OCI-LY3 (cell line): ENCODE measurements around the gene RBM41.
"Not testable (repeated sequence)": the region's sequence is repeated elsewhere in the genome, so short reads cannot be mapped to it uniquely, and the experiment has no call there.

ENCODE experiments used
- H2AFZ ChIP-seq: fragments of 200-600, 300-600 bp; shearing (Covaris generic); 2 replicates; pipeline ENCODE4 v1.6.0; 2014; ENCODE audit warnings: antibody characterized with exemption, low read depth, low read length
- H3K27ac ChIP-seq: fragments of 200-600, 300-600 bp; sonication (generic); 2 replicates; pipeline ENCODE4 v1.5.1; 2014; ENCODE audit warnings: mild to moderate bottlenecking, low read length, moderate library complexity, mixed read lengths
- H3K27me3 ChIP-seq: fragments of 200-600, 300-600 bp; sonication (generic); 2 replicates; pipeline ENCODE4 v1.6.1; 2014; ENCODE audit warnings: low read depth, low read length, mixed read lengths
- H3K36me3 ChIP-seq: fragments of 200-600, 300-600 bp; sonication (generic); replicated peaks from 2 replicates; pipeline ENCODE3; 2014; ENCODE audit warnings: low read depth, low read length, mixed read lengths
- H3K4me1 ChIP-seq: fragments of 300-600, 200-600 bp; sonication (generic); 2 replicates; pipeline ENCODE4 v1.6.1; 2014; ENCODE audit warnings: low read length, mixed read lengths
- H3K4me2 ChIP-seq: fragments of 200-600, 300-600 bp; sonication (generic); 2 replicates; pipeline ENCODE4 v1.6.1; 2014; ENCODE audit warnings: low read length, mixed read lengths
- H3K4me3 ChIP-seq: fragments of 300-600, 200-600 bp; sonication (generic); 2 replicates; pipeline ENCODE4 v1.5.1; 2014; ENCODE audit warnings: antibody characterized with exemption, mild to moderate bottlenecking, low read length, moderate library complexity
- H3K79me2 ChIP-seq: fragments of 300-600, 200-600 bp; shearing (Covaris generic); 2 replicates; pipeline ENCODE4 v1.6.1; 2014; ENCODE audit warnings: mild to moderate bottlenecking, low read length, mixed read lengths
- H3K9ac ChIP-seq: fragments of 300-600, 200-600 bp; shearing (Covaris generic); 2 replicates; pipeline ENCODE4 v1.6.0; 2014; ENCODE audit warnings: mild to moderate bottlenecking, low read length, moderate library complexity
- H3K9me3 ChIP-seq: fragments of 200-600, 300-600 bp; shearing (Covaris generic); 2 replicates; pipeline ENCODE4 v1.6.1; 2014; ENCODE audit warnings: low read length, mixed read lengths; ENCODE audit not compliant: insufficient read depth
- H4K20me1 ChIP-seq: fragments of 200-600, 300-600 bp; sonication (generic); 2 replicates; pipeline ENCODE4 v1.6.1; 2016; ENCODE audit warnings: low read length, mixed read lengths; ENCODE audit not compliant: insufficient read depth
- EZH2phosphoT487 ChIP-seq: fragments of 200-600 bp; shearing (Covaris generic); IDR thresholded peaks from 2 replicates; pipeline ENCODE4 v1.6.1; 2018; ENCODE audit warnings: antibody characterized with exemption, mixed run types, low read depth
- TF ChIP-seq, protein P1 (sequence below): fragments of 200-600, 300-600 bp; sonication (generic); IDR thresholded peaks from 2 replicates; pipeline ENCODE4 v1.5.1; 2014; ENCODE audit warnings: antibody characterized with exemption, low read length, low read depth

RBM41 gene

DNA sequence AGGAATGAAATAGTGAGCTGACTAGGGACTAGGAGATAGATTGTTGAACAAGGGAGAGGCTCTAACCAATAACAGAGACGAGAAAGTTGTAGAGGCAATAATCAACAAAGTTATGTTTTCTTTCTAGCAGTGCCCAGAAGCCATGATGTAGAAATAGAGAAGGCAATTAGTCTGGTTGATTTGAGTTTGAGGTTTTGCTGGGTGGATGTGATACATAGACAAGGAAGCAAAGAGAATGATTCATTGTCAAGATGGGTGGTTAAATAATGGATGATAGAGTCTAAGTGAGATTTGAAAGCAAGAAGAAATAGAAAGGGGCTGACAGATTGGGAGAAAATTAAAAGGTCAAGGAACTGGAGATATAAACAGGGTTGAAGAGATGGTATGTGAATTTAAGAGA, 11.2 kb downstream of the RBM41 start:
- Histone ChIP-seq H3K9ac (no peak overlapping the region), H3K9me3 (no peaks in the 10 kb centered on the region), H3K79me2 (no peaks in the 10 kb centered on the region), H3K4me1 (no peaks in the 10 kb centered on the region), H4K20me1 (no peaks in the 10 kb centered on the region; the same call in 1 of the 2 replicates), H3K4me3 (no peak overlapping the region), H3K27me3 (no peaks in the 10 kb centered on the region), H3K4me2 (no peak overlapping the region), H2AFZ (no peak overlapping the region), H3K27ac (no peak overlapping the region), H3K36me3 (peaks cover 16% of the 10 kb centered on the region)
- no peak for TF ChIP-seq EZH2phosphoT487
- TF ChIP-seq, protein P1, sequence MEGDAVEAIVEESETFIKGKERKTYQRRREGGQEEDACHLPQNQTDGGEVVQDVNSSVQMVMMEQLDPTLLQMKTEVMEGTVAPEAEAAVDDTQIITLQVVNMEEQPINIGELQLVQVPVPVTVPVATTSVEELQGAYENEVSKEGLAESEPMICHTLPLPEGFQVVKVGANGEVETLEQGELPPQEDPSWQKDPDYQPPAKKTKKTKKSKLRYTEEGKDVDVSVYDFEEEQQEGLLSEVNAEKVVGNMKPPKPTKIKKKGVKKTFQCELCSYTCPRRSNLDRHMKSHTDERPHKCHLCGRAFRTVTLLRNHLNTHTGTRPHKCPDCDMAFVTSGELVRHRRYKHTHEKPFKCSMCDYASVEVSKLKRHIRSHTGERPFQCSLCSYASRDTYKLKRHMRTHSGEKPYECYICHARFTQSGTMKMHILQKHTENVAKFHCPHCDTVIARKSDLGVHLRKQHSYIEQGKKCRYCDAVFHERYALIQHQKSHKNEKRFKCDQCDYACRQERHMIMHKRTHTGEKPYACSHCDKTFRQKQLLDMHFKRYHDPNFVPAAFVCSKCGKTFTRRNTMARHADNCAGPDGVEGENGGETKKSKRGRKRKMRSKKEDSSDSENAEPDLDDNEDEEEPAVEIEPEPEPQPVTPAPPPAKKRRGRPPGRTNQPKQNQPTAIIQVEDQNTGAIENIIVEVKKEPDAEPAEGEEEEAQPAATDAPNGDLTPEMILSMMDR = no peak

DNA sequence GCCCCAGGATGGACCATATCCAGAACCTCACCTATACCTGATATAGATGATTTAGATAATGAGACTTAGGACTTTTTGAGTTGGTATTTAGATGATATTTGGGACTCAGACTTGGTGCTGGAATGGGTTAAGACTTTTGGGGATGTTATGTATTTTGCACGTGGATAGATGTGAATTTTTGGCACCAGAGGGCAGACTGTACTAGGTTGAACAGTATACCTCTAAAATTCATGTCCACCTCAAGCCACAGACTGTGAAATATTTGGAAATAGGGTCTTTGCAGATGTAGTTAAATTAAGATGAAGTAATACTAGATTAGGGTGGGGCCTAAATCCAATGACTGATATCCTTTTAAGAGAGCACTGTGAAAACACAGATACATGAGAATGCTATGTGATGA, 15.6 kb downstream of the RBM41 start:
- no peaks in the 10 kb centered on the region; the same call in 1 of the 2 replicates for H4K20me1 ChIP-seq
- no peak overlapping the region for H3K4me3 ChIP-seq
- no peak for TF ChIP-seq EZH2phosphoT487
- TF ChIP-seq, protein P1 = peak; percentile 9; the same call in 1 of the 2 replicates
- no peaks in the 10 kb centered on the region for H3K79me2 ChIP-seq
- no peak overlapping the region for H2AFZ ChIP-seq
- no peaks in the 10 kb centered on the region for H3K27me3 ChIP-seq
- H3K4me1 ChIP-seq = no peaks in the 10 kb centered on the region
- no peaks in the 10 kb centered on the region for H3K9me3 ChIP-seq
- no peak overlapping the region for H3K27ac ChIP-seq
- H3K36me3 ChIP-seq = peaks cover 28% of the 10 kb centered on the region
- no peak overlapping the region for H3K9ac ChIP-seq
- no peak overlapping the region for H3K4me2 ChIP-seq

DNA sequence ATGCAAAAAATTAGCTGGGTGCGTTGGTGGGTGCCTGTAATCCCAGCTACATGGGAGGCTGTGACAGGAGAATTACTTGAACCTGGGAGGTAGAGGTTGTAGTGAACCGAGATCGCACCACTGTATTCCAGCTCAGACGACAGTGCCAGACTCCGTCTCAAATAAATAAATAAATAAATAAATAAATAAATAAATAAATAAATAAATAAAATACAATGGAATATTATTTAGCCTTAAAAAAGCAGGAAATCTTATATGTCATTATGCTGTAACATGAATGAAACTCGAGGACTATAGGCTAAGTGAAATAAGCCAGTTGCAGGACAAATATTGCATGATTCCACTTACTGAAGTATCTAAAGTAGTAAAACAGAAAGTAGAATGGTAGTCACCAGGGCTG, 42.5 kb downstream of the RBM41 start:
- Histone ChIP-seq H3K27ac (no peak overlapping the region), H3K9ac (no peak overlapping the region), H3K79me2 (no peaks in the 10 kb centered on the region), H3K4me1 (no peaks in the 10 kb centered on the region), H3K36me3 (peaks cover 15% of the 10 kb centered on the region), H3K4me3 (no peak overlapping the region), H3K9me3 (no peaks in the 10 kb centered on the region), H3K4me2 (no peak overlapping the region), H3K27me3 (no peaks in the 10 kb centered on the region), H2AFZ (no peak overlapping the region), H4K20me1 (no peaks in the 10 kb centered on the region)
- TF ChIP-seq, protein P1 = no peak
- no peak for TF ChIP-seq EZH2phosphoT487

DNA sequence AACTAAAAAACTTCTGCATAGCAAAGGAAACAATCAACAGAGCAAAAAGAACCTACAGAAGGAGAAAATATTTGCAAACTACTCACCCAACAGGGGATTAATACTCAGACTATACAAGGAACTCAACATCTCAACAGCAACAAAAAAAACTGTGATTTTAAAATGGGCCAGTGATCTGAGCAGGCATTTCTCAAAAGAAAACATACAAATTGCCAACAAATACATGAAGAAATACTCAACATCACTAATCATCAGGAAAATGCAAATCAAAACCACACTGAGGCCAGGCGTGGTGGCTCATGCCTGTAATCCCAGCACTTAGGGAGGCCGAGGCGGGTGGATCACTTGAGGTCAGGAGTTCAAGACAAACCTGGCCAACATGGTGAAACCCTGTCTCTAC, 60.9 kb downstream of the RBM41 start:
- not testable (repeated sequence) for H3K4me1 ChIP-seq, H2AFZ ChIP-seq, H3K27ac ChIP-seq, H4K20me1 ChIP-seq, H3K27me3 ChIP-seq, H3K36me3 ChIP-seq, H3K4me3 ChIP-seq, H3K9ac ChIP-seq, H3K9me3 ChIP-seq, H3K79me2 ChIP-seq, H3K4me2 ChIP-seq

DNA sequence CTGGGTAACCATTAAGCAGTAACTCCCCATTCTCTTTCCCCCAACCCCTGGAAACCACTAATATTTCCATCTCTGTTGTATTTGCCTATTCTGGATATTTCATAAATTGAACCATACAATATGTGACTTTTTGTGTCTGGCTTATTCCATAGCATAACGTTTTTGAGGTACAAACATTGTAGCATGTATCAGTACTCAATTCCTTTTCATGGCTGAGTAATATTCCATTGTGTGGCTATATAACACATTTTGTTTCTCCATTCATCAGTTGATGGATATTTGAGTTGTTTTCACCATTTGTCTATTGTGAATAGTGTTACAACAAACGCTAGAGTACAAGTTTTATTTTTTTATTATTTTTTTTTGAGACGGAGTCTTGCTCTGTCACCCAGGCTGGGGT, 63.6 kb downstream of the RBM41 start:
- Histone ChIP-seq H3K27ac (no peak overlapping the region), H4K20me1 (no peaks in the 10 kb centered on the region), H3K79me2 (no peaks in the 10 kb centered on the region), H3K4me3 (no peak overlapping the region), H3K36me3 (peaks cover 3% of the 10 kb centered on the region), H3K4me2 (no peak overlapping the region), H3K9ac (no peak overlapping the region), H3K4me1 (no peaks in the 10 kb centered on the region), H3K27me3 (no peaks in the 10 kb centered on the region), H2AFZ (no peak overlapping the region), H3K9me3 (no peaks in the 10 kb centered on the region)
- no peak for TF ChIP-seq EZH2phosphoT487
- TF ChIP-seq, protein P1 = no peak
